HG03354 (cell line): ENCODE data around the gene OCA2.
"Not testable (repeated sequence)": the region's sequence is repeated elsewhere in the genome, so short reads cannot be mapped to it uniquely, and the experiment has no call there.

Experiments
- ATAC-seq: cut with Tn5 transposase; IDR thresholded peaks from one replicate; pipeline ENCODE4 v1.9.1; 2021; ENCODE audit warnings: mild to moderate bottlenecking; ENCODE audit not compliant: unreplicated experiment, poor library complexity, severe bottlenecking

OCA2 gene

GRCh38 chr15:27977696-27978095, 121.4 kb downstream of the OCA2 start:
- no peak for ATAC-seq

- no peak for ATAC-seq
These were observed 125.2 kb downstream of the OCA2 start for GRCh38 chr15:27973886-27974285.

- ATAC-seq, result no peak
These were observed 128.3 kb downstream of the OCA2 start for GRCh38 chr15:27970661-27971392.

- ATAC-seq, result no peak
These were observed 131.6 kb downstream of the OCA2 start for GRCh38 chr15:27967541-27967940.

GRCh38 chr15:27965546-27965945, 133.6 kb downstream of the OCA2 start:
- no peak for ATAC-seq

GRCh38 chr15:27961801-27962200, 137.3 kb downstream of the OCA2 start:
- ATAC-seq, result no peak

- ATAC-seq, result no peak
These were observed 140.1 kb downstream of the OCA2 start for GRCh38 chr15:27958911-27959578.

GRCh38 chr15:27956285-27956684, 142.8 kb downstream of the OCA2 start:
- ATAC-seq, result no peak

- ATAC-seq, result no peak
These were observed 144.0 kb downstream of the OCA2 start for GRCh38 chr15:27955087-27955486.

- not testable (repeated sequence) for ATAC-seq
These were observed 146.5 kb downstream of the OCA2 start for GRCh38 chr15:27952593-27952992.

- no peak for ATAC-seq
These were observed 147.8 kb downstream of the OCA2 start for GRCh38 chr15:27951191-27951890.

GRCh38 chr15:27949089-27949488, 150.0 kb downstream of the OCA2 start:
- no peak for ATAC-seq

GRCh38 chr15:27939246-27939645, 159.9 kb downstream of the OCA2 start:
- ATAC-seq, result no peak

GRCh38 chr15:27937851-27938250, 161.3 kb downstream of the OCA2 start:
- ATAC-seq, result no peak

GRCh38 chr15:27936164-27936563, 163.0 kb downstream of the OCA2 start:
- no peak for ATAC-seq

- no peak for ATAC-seq
These were observed 163.8 kb downstream of the OCA2 start for GRCh38 chr15:27935328-27935727.

GRCh38 chr15:27934782-27935181, 164.3 kb downstream of the OCA2 start:
- no peak for ATAC-seq

- no peak for ATAC-seq
These were observed 165.6 kb downstream of the OCA2 start for GRCh38 chr15:27933562-27933961.

GRCh38 chr15:27932600-27932999, 166.5 kb downstream of the OCA2 start:
- no peak for ATAC-seq

GRCh38 chr15:27928386-27928785, 170.7 kb downstream of the OCA2 start:
- ATAC-seq, result no peak

GRCh38 chr15:27912283-27912682, 186.8 kb downstream of the OCA2 start:
- no peak for ATAC-seq
